ENCODE measurements around the gene CXADR.

CXADR gene

DNA sequence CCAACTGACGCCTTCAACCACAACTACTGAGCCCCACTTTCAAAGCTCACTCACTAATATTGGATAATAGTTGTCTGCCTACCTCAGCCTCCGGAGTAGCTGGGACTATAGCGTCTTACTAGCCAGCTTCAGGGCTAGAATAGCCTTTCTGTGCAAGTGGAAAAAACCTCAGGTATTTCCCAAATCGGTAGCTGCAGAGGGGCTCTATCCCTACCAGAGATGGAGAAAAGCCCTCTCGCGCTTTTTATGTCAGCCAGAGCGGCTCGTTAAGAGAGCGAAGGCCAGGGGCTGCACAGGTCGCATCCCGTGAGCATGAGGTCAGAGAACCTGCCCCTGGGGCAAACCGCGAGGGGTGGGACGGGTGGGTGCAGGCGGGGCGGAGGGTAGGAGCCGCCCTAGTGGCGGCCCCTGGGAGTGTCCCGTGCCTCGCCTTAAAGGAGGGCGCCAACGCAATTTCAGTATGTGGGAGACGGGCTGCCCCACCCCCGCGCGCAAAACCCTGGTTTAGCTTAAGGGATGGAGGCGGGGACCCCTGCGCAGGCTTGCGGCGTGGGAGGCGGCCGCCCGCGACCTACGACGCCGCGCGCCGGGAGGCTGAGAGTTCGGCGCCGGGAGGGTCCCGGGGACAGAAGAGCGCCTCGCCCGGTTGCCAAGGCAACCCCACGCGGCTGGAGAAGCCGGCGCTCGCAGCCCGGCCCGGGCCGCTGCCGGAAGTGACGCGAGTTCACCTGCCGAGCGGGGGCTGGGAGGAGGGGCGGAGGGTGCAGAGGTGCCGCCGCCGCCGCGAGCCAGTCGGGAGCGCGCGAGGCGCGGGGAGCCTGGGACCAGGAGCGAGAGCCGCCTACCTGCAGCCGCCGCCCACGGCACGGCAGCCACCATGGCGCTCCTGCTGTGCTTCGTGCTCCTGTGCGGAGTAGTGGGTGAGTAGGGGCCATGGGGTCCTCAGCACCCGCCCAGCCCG lies at the start of gene CXADR:
TSS of gene CXADR (plus strand) at position 791 of the 961 bp plus-strand sequence. CDS start at position 878, 87 bp downstream.
- peak within 1 kb of the TSS; percentile 97 for H3K27ac ChIP-seq
- TF ChIP-seq, protein P1, sequence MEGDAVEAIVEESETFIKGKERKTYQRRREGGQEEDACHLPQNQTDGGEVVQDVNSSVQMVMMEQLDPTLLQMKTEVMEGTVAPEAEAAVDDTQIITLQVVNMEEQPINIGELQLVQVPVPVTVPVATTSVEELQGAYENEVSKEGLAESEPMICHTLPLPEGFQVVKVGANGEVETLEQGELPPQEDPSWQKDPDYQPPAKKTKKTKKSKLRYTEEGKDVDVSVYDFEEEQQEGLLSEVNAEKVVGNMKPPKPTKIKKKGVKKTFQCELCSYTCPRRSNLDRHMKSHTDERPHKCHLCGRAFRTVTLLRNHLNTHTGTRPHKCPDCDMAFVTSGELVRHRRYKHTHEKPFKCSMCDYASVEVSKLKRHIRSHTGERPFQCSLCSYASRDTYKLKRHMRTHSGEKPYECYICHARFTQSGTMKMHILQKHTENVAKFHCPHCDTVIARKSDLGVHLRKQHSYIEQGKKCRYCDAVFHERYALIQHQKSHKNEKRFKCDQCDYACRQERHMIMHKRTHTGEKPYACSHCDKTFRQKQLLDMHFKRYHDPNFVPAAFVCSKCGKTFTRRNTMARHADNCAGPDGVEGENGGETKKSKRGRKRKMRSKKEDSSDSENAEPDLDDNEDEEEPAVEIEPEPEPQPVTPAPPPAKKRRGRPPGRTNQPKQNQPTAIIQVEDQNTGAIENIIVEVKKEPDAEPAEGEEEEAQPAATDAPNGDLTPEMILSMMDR (conservative IDR thresholded peaks at IDR 0.05) = peak; percentile 90

DNA sequence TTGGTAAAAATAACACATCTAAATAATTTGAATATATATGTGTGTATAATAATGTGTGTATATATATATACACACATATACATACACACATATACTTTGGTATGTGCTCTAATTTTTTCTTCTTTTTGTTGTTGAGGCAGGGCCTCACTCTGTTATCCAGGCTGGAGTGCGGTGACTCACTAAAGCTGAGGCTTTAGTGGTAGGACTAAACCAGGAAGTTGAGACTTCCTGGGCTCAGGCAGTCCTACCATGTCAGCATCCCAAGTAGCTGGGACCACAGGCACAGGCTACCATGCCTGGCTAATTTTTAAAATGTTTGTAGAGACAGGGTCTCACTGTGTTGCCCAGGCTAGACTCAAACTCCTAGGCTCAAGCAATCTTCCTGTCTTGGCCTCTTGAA lies 46.7 kb upstream of the CXADR start:
- H3K27ac ChIP-seq = peak overlapping the region; percentile 67; the same call in 1 of the 2 replicates
- TF ChIP-seq, protein P1 (conservative IDR thresholded peaks at IDR 0.05) = no peak

DNA sequence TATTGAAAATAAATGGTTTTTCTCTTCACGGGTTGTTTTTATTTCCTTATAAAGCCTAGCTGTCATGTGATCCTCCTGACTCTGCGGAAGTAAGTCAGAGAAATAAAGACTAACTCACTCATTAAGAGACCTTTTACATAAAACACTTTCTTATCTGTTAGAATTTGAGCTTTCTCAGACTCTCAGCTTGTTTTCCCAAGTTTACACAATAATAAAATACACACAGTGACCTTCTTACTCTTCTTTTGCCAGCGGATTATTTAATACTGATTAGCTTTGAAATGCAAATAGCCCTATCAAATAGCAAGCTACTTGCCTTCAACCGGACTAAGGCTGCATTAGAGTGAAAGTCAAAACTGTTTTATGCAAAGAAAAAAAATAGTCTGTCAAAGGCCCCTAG lies 45.5 kb upstream of the CXADR start:
- TF ChIP-seq, protein P1 (conservative IDR thresholded peaks at IDR 0.05) = no peak
- peak overlapping the region; percentile 67 for H3K27ac ChIP-seq

DNA sequence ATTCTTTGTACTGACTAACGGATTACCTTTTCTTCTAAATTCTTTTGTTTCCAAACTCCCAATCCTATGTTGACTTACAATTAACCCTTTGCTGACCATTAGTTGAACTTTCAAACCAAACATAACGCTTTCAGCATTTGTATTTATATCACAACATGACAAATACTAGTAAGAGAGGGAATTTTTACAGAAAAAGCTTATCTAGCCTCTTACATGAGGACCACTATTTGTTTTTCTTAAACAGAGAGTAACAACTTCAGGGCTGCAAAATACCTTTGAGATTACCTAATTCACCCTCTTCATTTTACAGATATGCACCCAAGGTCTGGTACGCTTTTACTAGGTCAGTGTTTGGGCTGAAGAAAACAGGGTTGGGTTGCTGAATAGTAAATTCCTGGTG lies 45.0 kb upstream of the CXADR start:
- H3K27ac ChIP-seq = peak overlapping the region; percentile 67
- TF ChIP-seq, protein P1 (conservative IDR thresholded peaks at IDR 0.05) = no peak

DNA sequence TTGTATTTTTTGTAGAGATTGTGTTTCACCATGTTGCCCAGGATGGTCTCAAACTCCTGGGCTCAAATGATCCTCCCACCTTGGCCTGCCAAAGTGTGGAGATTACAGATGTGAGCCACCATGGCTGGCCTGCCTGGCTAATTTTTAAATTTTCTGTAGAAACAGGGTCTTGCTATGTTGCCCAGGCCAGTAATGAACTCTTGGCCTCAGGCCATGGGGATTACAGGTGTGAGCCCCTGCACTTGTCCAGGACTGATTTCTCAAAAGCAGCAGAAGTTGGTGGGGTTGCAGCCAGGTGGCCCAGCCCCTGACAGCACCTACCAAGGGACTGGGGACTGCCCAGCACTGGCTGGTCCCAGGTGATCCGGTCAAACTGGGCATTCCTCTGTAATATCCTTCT lies 44.1 kb upstream of the CXADR start:
- H3K27ac ChIP-seq = peak overlapping the region; percentile 67; the same call in 1 of the 2 replicates
- TF ChIP-seq, protein P1 (conservative IDR thresholded peaks at IDR 0.05) = no peak

DNA sequence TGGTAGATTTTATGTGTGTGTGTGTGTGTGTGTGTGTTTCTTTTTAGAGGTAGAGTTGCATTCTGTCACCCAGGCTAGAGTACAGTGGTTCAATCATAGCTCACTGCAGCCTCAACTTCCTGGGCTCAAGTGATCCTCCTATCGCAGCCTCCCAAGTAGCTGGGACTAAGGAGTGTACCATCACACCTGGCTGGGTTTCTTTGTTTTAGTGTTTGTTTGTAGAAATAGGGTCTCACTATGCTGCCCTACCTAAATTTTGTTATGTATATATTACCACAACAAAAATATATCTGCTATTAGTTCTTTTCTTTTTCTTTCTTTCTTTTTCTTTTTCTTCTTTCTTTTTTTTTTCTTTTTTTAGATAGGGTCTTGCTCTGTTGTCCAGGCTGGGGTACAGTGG lies 43.1 kb upstream of the CXADR start:
- TF ChIP-seq, protein P1 (conservative IDR thresholded peaks at IDR 0.05) = no peak
- no peak overlapping the region for H3K27ac ChIP-seq

DNA sequence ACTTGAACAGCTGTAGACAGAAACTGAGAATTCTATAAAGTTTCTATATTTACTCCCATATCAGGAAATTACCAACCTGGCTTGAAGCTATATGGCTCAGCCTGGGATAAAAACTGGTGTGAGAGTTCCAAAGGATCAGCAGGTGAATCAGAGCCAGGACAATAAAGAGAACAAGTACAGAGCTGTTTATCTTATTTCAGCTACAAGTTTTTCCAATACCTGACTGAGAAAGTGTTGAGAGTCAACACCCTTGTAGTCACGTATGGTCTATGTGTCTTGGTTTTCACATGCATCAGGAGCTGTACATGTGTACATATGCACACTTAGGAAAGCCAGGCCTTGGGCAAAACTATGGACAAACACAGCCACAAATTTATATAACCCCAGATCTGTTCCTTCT lies 40.7 kb upstream of the CXADR start:
- H3K27ac ChIP-seq = peak overlapping the region; percentile 68
- TF ChIP-seq, protein P1 (conservative IDR thresholded peaks at IDR 0.05) = no peak
